Measurements from ENCODE around the gene SLC2A5.

DNA sequence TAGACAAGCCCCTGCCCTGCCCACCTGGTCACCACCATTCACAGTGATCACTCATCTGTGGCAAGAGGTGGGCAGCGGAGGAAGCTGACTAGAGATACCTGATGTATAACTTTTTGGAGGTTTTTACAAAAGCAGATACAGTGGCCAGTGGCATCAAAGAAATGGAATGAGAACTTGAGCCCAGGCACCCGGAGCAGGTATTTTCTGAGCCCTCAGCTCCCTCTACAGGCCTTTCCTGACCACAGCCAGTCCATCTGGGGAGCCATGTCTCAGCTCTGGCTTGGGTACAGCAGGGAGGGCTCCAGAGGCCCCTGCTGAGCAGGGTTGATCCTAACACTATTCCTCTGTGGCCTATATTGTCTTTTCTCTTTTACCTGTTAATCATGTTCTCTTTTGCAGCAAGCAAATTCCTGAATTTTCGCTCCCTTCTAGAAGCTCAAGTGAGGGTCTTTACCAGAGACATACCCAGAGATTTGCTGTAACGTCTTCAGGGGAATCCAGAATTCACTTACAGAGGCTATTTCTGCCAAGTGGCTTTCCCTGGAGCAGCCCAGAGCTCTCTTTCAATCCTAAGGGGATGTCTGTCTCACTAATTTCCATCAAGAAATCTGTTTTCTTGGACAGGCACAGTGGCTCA, 32.2 kb upstream of the SLC2A5 start:
- TF ChIP-seq PAX5 (IDR thresholded peaks at IDR 0.05; ENCODE audit: insufficient read depth, low read length, severe bottlenecking): no peak
- no peak for TF ChIP-seq POLR2A (IDR thresholded peaks at IDR 0.05; ENCODE audit: low read depth, low read length)
- no peak for TF ChIP-seq POLR2AphosphoS5 (IDR thresholded peaks at IDR 0.05; ENCODE audit: low read depth, low read length)
- TF ChIP-seq TAF1 (IDR thresholded peaks at IDR 0.05; ENCODE audit: low read depth, low read length): no peak
